HS-27A (cell line): ENCODE results near the gene OBSCN.

Experiments used
- DNase-seq: peaks from one replicate; pipeline ENCODE4 v3.0.0-alpha.2; 2012; ENCODE audit warnings: low read depth, missing footprints

Gene OBSCN

GRCh38 chr1:228207851-228208821 lies at the start of gene OBSCN:
TSS of gene OBSCN (plus strand) at chr1:228208044. CDS start at chr1:228211784, 3,740 bp downstream.
- DNase-seq, result no peak

- no peak for DNase-seq
These were observed 49.5 kb upstream of the OBSCN start for GRCh38 chr1:228158151-228159007.

- no peak for DNase-seq
These were observed 48.7 kb upstream of the OBSCN start for GRCh38 chr1:228159008-228159665.

- no peak for DNase-seq
These were observed 47.6 kb upstream of the OBSCN start for GRCh38 chr1:228160201-228160761.

GRCh38 chr1:228161362-228161761 lies 46.5 kb upstream of the OBSCN start:
- DNase-seq, result no peak

GRCh38 chr1:228161866-228162265 lies 46.0 kb upstream of the OBSCN start:
- DNase-seq, result no peak

- no peak for DNase-seq
These were observed 45.4 kb upstream of the OBSCN start for GRCh38 chr1:228162286-228163006.

GRCh38 chr1:228163007-228163753 lies 44.7 kb upstream of the OBSCN start:
- DNase-seq, result no peak

GRCh38 chr1:228163776-228164519 lies 43.9 kb upstream of the OBSCN start:
- DNase-seq, result no peak

- DNase-seq, result no peak
These were observed 43.1 kb upstream of the OBSCN start for GRCh38 chr1:228164561-228165371.

GRCh38 chr1:228165372-228166169 lies 42.3 kb upstream of the OBSCN start, which contains the start of gene IBA57:
TSS of gene IBA57 (plus strand) at chr1:228165804. CDS start at chr1:228165817, 13 bp downstream.
- DNase-seq, result peak; percentile 88

GRCh38 chr1:228166170-228166936 lies 41.5 kb upstream of the OBSCN start:
- peak; percentile 8 for DNase-seq

- no peak for DNase-seq
These were observed 39.1 kb upstream of the OBSCN start for GRCh38 chr1:228168563-228169270.

GRCh38 chr1:228169345-228169744 lies 38.5 kb upstream of the OBSCN start:
- DNase-seq, result no peak

GRCh38 chr1:228170666-228171065 lies 37.2 kb upstream of the OBSCN start:
- no peak for DNase-seq

GRCh38 chr1:228171221-228171891 lies 36.5 kb upstream of the OBSCN start:
- no peak for DNase-seq
